Vagina (tissue), 2 donors: ENCODE results near the gene SPDYC. TPM values are rescaled to one million over a fixed set of nuclear protein-coding genes. Genes with fewer than 3 reads are reported as not detected.

Experiments used
- DNase-seq, 2 donors: peaks; one replicate each; pipeline ENCODE4 v3.0.0-alpha.2; 2017; ENCODE audit errors: extremely low spot score in 2 of 2
- H3K27ac ChIP-seq: fragments of 200-600 bp; sonication (generic); one replicate; pipeline ENCODE4 v1.5.1; 2019
- H3K27me3 ChIP-seq: fragments of 200-600 bp; sonication (generic); one replicate; pipeline ENCODE4 v1.5.1; 2019
- H3K36me3 ChIP-seq, 2 donors: fragments of 200-600 bp; sonication (generic); one replicate each; pipeline ENCODE4 v1.5.1; 2017 to 2019
- H3K4me1 ChIP-seq: fragments of 200-600 bp; sonication (generic); one replicate; pipeline ENCODE4 v1.5.1; 2019
- H3K4me3 ChIP-seq, 2 donors: fragments of 200-600 bp; sonication (generic); 1 replicate in 1 of 2; 2 replicates in 1 of 2; pipeline ENCODE4 v1.5.1; 2016 to 2019
- H3K9me3 ChIP-seq: fragments of 200-600 bp; sonication (generic); one replicate; pipeline ENCODE4 v1.5.1; 2019
- POLR2A ChIP-seq, 2 donors: fragments of 450-650 bp; IDR thresholded peaks; one replicate each; pipeline ENCODE4 v1.6.1; 2017; ENCODE audit warnings: antibody characterized with exemption in 2 of 2, mild to moderate bottlenecking in 2 of 2, moderate library complexity in 2 of 2
- POLR2AphosphoS5 ChIP-seq, 2 donors: sonication (generic); formaldehyde crosslinking; IDR thresholded peaks; one replicate each; pipeline ENCODE4 v1.9.0; 2017; ENCODE audit warnings: antibody characterized with exemption in 2 of 2, mild to moderate bottlenecking in 2 of 2, low read depth in 1 of 2; ENCODE audit not compliant: insufficient read depth in 1 of 2
- intact Hi-C: fragments of 100-400 bp; cut with DNase I; formaldehyde crosslinking; loops from one replicate; pipeline ENCODE4 v1.15.1; 2023
- total RNA-seq: library from RNA; depleted of rRNA; stranded (reverse); fragments of >200 nt; gene quantifications from one replicate; pipeline ENCODE4 v1.2.3, GENCODE V29; 2016
- TF ChIP-seq, protein P1 (sequence below), 3 experiments: fragments of 450-650 bp in 2 of 3; fragments of 200-600 bp in 1 of 3; sonication (generic) in 1 of 3; IDR thresholded peaks; one replicate each; pipeline ENCODE4 v1.5.1; 2017 to 2019; ENCODE audit warnings: antibody characterized with exemption in 3 of 3, mild to moderate bottlenecking in 2 of 3, moderate library complexity in 2 of 3

Gene SPDYC
- total RNA-seq, 1 donor from 2014 or later = not detected

DNA sequence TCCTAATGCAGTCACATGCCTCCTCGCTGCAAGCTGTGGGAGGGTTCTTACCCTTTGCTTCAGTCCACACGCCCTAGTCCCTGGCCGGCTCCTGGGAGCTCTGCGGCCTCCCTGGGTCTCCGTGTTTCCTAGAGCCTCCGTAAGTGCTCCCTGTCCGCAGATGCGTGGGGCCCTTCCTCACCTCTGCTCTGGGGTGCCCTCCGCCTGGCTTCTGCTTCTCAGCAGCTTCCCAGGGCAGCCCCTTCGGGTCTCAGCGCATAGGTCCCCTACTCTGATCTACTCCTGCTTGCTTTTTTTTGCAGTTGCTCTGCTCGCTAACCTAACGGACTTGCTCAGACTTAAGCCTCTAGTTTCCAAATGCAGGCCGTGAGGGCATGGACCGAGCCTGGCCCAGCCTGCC lies 34.1 kb downstream of the SPDYC start:
- DNase-seq = no peak
- intact Hi-C loops = no loop called here
- H3K27me3 ChIP-seq = no peaks in the 10 kb centered on the region
- H3K27ac ChIP-seq = no peak overlapping the region
- H3K4me1 ChIP-seq = no peaks in the 10 kb centered on the region
- no peaks in the 10 kb centered on the region for H3K9me3 ChIP-seq
- H3K4me3 ChIP-seq = no peak overlapping the region
- TF ChIP-seq, protein P1, sequence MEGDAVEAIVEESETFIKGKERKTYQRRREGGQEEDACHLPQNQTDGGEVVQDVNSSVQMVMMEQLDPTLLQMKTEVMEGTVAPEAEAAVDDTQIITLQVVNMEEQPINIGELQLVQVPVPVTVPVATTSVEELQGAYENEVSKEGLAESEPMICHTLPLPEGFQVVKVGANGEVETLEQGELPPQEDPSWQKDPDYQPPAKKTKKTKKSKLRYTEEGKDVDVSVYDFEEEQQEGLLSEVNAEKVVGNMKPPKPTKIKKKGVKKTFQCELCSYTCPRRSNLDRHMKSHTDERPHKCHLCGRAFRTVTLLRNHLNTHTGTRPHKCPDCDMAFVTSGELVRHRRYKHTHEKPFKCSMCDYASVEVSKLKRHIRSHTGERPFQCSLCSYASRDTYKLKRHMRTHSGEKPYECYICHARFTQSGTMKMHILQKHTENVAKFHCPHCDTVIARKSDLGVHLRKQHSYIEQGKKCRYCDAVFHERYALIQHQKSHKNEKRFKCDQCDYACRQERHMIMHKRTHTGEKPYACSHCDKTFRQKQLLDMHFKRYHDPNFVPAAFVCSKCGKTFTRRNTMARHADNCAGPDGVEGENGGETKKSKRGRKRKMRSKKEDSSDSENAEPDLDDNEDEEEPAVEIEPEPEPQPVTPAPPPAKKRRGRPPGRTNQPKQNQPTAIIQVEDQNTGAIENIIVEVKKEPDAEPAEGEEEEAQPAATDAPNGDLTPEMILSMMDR (IDR thresholded peaks at IDR 0.05) = no peak
- no peak for TF ChIP-seq POLR2A (IDR thresholded peaks at IDR 0.05)
- no peak for TF ChIP-seq POLR2AphosphoS5 (IDR thresholded peaks at IDR 0.05; ENCODE audit: insufficient read depth in 1 of 2, low read depth in 1 of 2)
- H3K36me3 ChIP-seq = peaks cover 3 to 67% of the 10 kb centered on the region in 2 donors

DNA sequence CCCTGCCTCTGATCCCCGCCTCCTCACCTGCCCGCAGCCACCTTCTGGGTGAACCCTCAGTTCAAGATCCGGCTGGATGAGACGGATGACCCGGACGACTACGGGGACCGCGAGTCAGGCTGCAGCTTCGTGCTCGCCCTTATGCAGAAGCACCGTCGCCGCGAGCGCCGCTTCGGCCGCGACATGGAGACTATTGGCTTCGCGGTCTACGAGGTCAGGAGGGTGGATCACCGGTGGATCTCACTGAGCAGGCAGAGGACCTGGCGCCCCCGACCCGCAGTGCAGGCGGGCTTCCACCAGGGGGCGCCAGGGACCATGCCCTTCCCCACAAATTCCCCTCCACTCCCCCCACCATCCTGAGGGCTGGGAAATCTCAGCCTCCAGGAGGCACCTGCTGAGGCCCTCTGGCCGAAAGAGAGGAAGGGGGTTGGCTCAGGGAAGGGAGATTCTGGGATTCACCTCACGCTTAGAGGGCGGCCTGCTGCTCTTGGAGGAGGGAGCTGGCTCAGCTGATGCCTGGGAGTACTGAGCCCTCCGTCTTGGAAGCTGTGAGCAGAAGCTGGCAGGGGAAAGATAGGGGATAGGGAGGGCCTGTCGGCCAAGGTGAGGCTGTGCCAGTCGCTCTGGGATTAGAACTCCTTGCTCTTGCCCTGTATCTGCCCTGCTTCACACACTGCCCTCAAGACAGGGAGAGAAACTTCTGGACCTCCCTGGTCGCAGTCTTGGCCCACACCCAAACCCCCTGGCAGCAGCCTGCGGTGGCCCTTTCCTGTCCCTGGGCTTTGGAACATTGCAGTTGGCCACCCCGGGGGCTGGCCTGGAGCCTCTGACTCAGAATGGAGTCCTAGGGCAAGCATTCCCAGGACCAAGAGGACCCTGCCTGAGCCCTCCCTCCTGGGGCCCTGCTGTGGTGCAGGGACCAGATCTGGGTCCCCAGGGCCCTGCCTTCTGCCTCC lies 34.9 kb downstream of the SPDYC start:
- Histone ChIP-seq H3K4me1 (no peaks in the 10 kb centered on the region), H3K27me3 (no peaks in the 10 kb centered on the region), H3K36me3 (peaks cover 3 to 74% of the 10 kb centered on the region in 2 donors), H3K9me3 (no peaks in the 10 kb centered on the region), H3K4me3 (no peak overlapping the region), H3K27ac (no peak overlapping the region)
- DNase-seq = no peak
- TF ChIP-seq POLR2A (IDR thresholded peaks at IDR 0.05) = no peak
- TF ChIP-seq, protein P1 (IDR thresholded peaks at IDR 0.05) = peak; percentile 57 to 72 (median 58)
- intact Hi-C loops = no loop called here

DNA sequence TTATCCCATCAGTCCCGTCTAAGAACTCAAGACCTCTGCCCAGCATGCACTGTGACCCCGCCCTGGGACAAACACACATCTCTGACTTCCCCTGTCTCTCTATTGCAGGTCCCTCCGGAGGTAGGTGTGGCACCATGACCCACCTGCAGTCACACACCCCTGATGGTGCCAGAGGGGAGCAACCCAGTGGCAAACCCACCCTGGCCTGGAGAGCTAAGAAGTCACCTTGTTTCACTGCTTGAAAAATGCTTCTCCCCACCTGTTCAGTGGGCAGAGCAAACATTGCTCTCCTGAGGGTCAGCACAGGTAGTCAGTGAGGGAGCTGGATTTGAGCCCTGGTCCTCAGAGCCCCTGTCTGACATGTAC lies 35.6 kb downstream of the SPDYC start:
- TF ChIP-seq, protein P1 (IDR thresholded peaks at IDR 0.05) = no peak
- Histone ChIP-seq H3K36me3 (peaks cover 3 to 74% of the 10 kb centered on the region in 2 donors), H3K9me3 (no peaks in the 10 kb centered on the region), H3K4me3 (no peak overlapping the region), H3K4me1 (no peaks in the 10 kb centered on the region), H3K27ac (no peak overlapping the region), H3K27me3 (no peaks in the 10 kb centered on the region)
- no peak for DNase-seq
- intact Hi-C loops = no loop called here

DNA sequence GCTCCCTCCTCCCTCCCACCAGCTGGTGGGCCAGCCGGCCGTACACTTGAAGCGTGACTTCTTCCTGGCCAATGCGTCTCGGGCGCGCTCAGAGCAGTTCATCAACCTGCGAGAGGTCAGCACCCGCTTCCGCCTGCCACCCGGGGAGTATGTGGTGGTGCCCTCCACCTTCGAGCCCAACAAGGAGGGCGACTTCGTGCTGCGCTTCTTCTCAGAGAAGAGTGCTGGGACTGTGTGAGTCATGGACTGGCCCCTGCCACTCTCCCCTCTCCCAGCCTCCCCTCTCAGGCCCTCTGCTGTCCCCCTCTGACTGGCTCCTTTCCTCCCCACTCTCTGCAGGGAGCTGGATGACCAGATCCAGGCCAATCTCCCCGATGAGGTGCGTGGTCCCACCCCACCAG lies 36.4 kb downstream of the SPDYC start:
- intact Hi-C loops = no loop called here
- Histone ChIP-seq H3K9me3 (no peaks in the 10 kb centered on the region), H3K4me3 (no peak overlapping the region), H3K36me3 (peaks cover 3 to 77% of the 10 kb centered on the region in 2 donors), H3K27me3 (no peaks in the 10 kb centered on the region), H3K27ac (no peak overlapping the region), H3K4me1 (no peaks in the 10 kb centered on the region)
- DNase-seq = no peak
- TF ChIP-seq POLR2AphosphoS5 (IDR thresholded peaks at IDR 0.05; ENCODE audit: insufficient read depth in 1 of 2, low read depth in 1 of 2) (no peak), POLR2A (IDR thresholded peaks at IDR 0.05) (no peak)
- TF ChIP-seq, protein P1 (IDR thresholded peaks at IDR 0.05) = no peak

DNA sequence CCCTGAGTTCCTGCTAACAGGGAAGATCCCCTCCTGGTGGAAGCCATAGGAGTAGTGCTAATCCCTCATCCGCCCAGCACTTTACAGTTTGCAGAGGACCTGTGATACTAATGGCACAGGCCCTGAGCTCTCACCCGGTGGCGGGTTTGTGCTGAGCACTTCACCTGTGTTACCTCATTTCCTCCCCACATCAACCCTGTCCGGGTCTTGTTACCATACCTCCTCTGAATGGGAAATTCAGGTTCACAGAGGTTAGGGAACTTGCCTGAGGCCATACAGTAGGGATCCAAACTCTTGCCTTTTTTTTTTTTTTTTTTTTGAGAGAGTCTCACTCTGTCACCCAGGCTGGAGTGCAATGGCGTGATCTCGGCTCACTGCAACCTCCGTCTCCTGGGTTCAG lies 36.9 kb downstream of the SPDYC start:
- intact Hi-C loops = no loop called here
- Histone ChIP-seq H3K4me1 (no peaks in the 10 kb centered on the region), H3K9me3 (no peaks in the 10 kb centered on the region), H3K36me3 (peaks cover 3 to 82% of the 10 kb centered on the region in 2 donors), H3K27me3 (no peaks in the 10 kb centered on the region), H3K4me3 (no peak overlapping the region), H3K27ac (no peak overlapping the region)
- no peak for DNase-seq
- TF ChIP-seq, protein P1 (IDR thresholded peaks at IDR 0.05) = no peak
- TF ChIP-seq POLR2AphosphoS5 (IDR thresholded peaks at IDR 0.05; ENCODE audit: insufficient read depth in 1 of 2, low read depth in 1 of 2) (no peak), POLR2A (IDR thresholded peaks at IDR 0.05) (no peak)
